ENCODE measurements around the gene PLD1.

DNA sequence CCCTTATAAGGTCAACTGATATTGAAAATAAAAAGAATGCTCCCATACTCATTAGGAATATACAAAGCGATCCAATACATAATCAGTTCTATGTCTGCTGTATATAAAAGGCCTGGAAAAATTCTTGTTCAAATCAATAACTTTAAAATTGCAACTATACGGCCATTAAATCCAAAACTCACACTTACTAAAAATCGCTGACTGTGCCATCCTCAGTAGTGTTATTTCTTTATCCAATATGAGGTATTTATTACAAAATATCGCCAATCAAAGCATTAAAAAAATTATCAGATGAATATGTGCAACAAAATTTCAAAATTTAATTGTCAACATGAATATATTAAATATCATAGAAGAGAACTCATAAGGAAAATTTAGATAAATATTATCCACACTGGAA lies 146.5 kb downstream of the PLD1 start:
- TF ChIP-seq, protein P1, sequence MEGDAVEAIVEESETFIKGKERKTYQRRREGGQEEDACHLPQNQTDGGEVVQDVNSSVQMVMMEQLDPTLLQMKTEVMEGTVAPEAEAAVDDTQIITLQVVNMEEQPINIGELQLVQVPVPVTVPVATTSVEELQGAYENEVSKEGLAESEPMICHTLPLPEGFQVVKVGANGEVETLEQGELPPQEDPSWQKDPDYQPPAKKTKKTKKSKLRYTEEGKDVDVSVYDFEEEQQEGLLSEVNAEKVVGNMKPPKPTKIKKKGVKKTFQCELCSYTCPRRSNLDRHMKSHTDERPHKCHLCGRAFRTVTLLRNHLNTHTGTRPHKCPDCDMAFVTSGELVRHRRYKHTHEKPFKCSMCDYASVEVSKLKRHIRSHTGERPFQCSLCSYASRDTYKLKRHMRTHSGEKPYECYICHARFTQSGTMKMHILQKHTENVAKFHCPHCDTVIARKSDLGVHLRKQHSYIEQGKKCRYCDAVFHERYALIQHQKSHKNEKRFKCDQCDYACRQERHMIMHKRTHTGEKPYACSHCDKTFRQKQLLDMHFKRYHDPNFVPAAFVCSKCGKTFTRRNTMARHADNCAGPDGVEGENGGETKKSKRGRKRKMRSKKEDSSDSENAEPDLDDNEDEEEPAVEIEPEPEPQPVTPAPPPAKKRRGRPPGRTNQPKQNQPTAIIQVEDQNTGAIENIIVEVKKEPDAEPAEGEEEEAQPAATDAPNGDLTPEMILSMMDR (IDR thresholded peaks at IDR 0.05), result no peak
- no peak for TF ChIP-seq POLR2A (IDR thresholded peaks at IDR 0.05)

Data from right lobe of liver (tissue), 4 donors.